ENCODE measurements around the gene SPATS2.
"Not testable (repeated sequence)": the region's sequence is repeated elsewhere in the genome, so short reads cannot be mapped to it uniquely, and the experiment has no call there.

SPATS2 gene

GRCh38 chr12:49533331-49533730 is 166.1 kb downstream of the SPATS2 start:
- no peaks in the 10 kb centered on the region for H3K79me2 ChIP-seq (ENCODE audit: insufficient read depth, low read length)
- no peak for TF ChIP-seq EZH2phosphoT487 (conservative IDR thresholded peaks at IDR 0.05; ENCODE audit: low read length)
- TF ChIP-seq CTCF (IDR thresholded peaks at IDR 0.05; ENCODE audit: insufficient read depth, low read length, poor library complexity, severe bottlenecking) = no peak
- H3F3A ChIP-seq (ENCODE audit: insufficient read depth) = peaks cover 9% of the 10 kb centered on the region; the same call in 1 of the 2 replicates
- H3K4me2 ChIP-seq (ENCODE audit: low read depth, low read length, poor library complexity, severe bottlenecking) = no peak overlapping the region
- no peaks in the 10 kb centered on the region for H3K9me3 ChIP-seq (ENCODE audit: insufficient read depth, low read length)
- no peaks in the 10 kb centered on the region for H3K27me3 ChIP-seq (ENCODE audit: low read length)
- H4K20me1 ChIP-seq (ENCODE audit: low read depth, low read length) = no peaks in the 10 kb centered on the region
- H3K9ac ChIP-seq (ENCODE audit: low read length) = no peak overlapping the region
- H3K36me3 ChIP-seq (ENCODE audit: low read length) = no peaks in the 10 kb centered on the region
- no peak overlapping the region for H3K27ac ChIP-seq (ENCODE audit: low read depth, low read length)
- no peaks in the 10 kb centered on the region for H3K9me2 ChIP-seq (replicated peaks; ENCODE audit: insufficient read depth, low read length)
- no peak overlapping the region for H3K4me3 ChIP-seq (ENCODE audit: insufficient read depth, low read length, poor library complexity, severe bottlenecking)
- H2AFZ ChIP-seq (ENCODE audit: low read depth, low read length, severe bottlenecking) = no peak overlapping the region

DNA sequence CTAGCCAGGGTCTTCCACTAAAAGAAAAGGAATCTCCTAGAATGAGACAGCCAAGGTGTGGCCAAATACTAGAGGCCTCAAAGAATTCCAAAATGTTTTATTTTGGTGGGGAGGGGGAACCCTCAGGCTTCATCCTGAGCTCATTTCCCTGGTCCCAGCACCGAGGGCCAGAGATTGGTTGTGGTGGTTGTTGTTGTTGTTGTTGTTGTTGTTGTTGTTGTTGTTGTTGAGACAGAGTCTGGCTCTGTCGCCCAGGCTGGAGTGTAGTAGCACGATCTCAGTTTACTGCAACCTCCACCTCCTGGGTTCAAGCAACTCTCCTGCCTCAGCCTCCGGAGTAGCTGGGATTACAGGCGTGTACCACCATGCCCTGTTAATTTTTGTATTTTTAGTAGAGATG is 166.9 kb downstream of the SPATS2 start:
- H3K27me3 ChIP-seq (ENCODE audit: low read length); H3K9ac ChIP-seq (ENCODE audit: low read length); H3F3A ChIP-seq (ENCODE audit: insufficient read depth); H3K4me3 ChIP-seq (ENCODE audit: insufficient read depth, low read length, poor library complexity, severe bottlenecking); H3K27ac ChIP-seq (ENCODE audit: low read depth, low read length); H3K9me2 ChIP-seq (replicated peaks; ENCODE audit: insufficient read depth, low read length); H4K20me1 ChIP-seq (ENCODE audit: low read depth, low read length); H2AFZ ChIP-seq (ENCODE audit: low read depth, low read length, severe bottlenecking); H3K79me2 ChIP-seq (ENCODE audit: insufficient read depth, low read length); H3K4me2 ChIP-seq (ENCODE audit: low read depth, low read length, poor library complexity, severe bottlenecking); H3K36me3 ChIP-seq (ENCODE audit: low read length); H3K9me3 ChIP-seq (ENCODE audit: insufficient read depth, low read length): not testable (repeated sequence)

DNA sequence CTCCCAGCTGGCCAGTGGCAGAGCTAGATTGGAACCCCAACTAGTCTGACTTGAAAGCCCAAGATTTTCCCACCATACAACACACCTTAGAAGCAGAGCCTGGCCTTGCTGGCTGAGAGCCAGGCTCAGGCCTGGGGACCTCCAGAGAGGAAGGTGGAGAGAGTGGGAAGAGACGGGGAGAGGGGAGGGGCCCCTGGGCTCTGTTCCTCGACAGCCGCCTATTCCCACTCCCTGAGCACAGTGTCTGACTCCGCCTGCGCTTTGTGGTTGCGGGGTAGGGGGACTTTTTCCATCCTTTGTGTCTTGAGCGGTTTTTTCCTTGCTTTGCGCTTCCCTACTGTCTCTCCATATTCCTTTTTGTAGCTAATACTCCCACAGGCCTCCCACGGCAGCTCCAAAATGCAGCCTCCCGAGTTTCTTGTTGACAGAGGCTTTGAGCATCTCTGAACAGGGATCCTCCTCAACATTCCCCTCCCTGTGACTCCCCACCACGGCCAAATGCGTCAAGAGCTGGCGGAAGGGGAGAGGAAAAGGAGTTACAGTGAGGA is 167.5 kb downstream of the SPATS2 start:
- H3K36me3 ChIP-seq (ENCODE audit: low read length) = no peaks in the 10 kb centered on the region
- H4K20me1 ChIP-seq (ENCODE audit: low read depth, low read length) = no peaks in the 10 kb centered on the region
- H3K79me2 ChIP-seq (ENCODE audit: insufficient read depth, low read length) = no peaks in the 10 kb centered on the region
- no peaks in the 10 kb centered on the region for H3K9me2 ChIP-seq (replicated peaks; ENCODE audit: insufficient read depth, low read length)
- H3K9ac ChIP-seq (ENCODE audit: low read length) = no peak overlapping the region
- H3K27ac ChIP-seq (ENCODE audit: low read depth, low read length) = no peak overlapping the region
- no peak overlapping the region for H3K4me2 ChIP-seq (ENCODE audit: low read depth, low read length, poor library complexity, severe bottlenecking)
- no peaks in the 10 kb centered on the region for H3K9me3 ChIP-seq (ENCODE audit: insufficient read depth, low read length)
- no peak for TF ChIP-seq EZH2phosphoT487 (conservative IDR thresholded peaks at IDR 0.05; ENCODE audit: low read length)
- TF ChIP-seq CTCF (IDR thresholded peaks at IDR 0.05; ENCODE audit: insufficient read depth, low read length, poor library complexity, severe bottlenecking) = no peak
- no peak overlapping the region for H3K4me3 ChIP-seq (ENCODE audit: insufficient read depth, low read length, poor library complexity, severe bottlenecking)
- peaks cover 4% of the 10 kb centered on the region; the same call in 1 of the 2 replicates for H3F3A ChIP-seq (ENCODE audit: insufficient read depth)
- H3K27me3 ChIP-seq (ENCODE audit: low read length) = no peaks in the 10 kb centered on the region
- no peak overlapping the region for H2AFZ ChIP-seq (ENCODE audit: low read depth, low read length, severe bottlenecking)

GRCh38 chr12:49535921-49536525 is 168.8 kb downstream of the SPATS2 start:
- H3K36me3 ChIP-seq (ENCODE audit: low read length) = no peaks in the 10 kb centered on the region
- TF ChIP-seq CTCF (IDR thresholded peaks at IDR 0.05; ENCODE audit: insufficient read depth, low read length, poor library complexity, severe bottlenecking) (no peak), EZH2phosphoT487 (conservative IDR thresholded peaks at IDR 0.05; ENCODE audit: low read length) (no peak)
- H3K27ac ChIP-seq (ENCODE audit: low read depth, low read length) = no peak overlapping the region
- no peaks in the 10 kb centered on the region for H3K9me3 ChIP-seq (ENCODE audit: insufficient read depth, low read length)
- H3K27me3 ChIP-seq (ENCODE audit: low read length) = no peaks in the 10 kb centered on the region
- no peak overlapping the region for H3K4me3 ChIP-seq (ENCODE audit: insufficient read depth, low read length, poor library complexity, severe bottlenecking)
- no peak overlapping the region for H3K4me2 ChIP-seq (ENCODE audit: low read depth, low read length, poor library complexity, severe bottlenecking)
- H4K20me1 ChIP-seq (ENCODE audit: low read depth, low read length) = no peaks in the 10 kb centered on the region
- H3K9ac ChIP-seq (ENCODE audit: low read length) = no peak overlapping the region
- H3K79me2 ChIP-seq (ENCODE audit: insufficient read depth, low read length) = no peaks in the 10 kb centered on the region
- H3K9me2 ChIP-seq (replicated peaks; ENCODE audit: insufficient read depth, low read length) = no peaks in the 10 kb centered on the region
- peaks cover 4% of the 10 kb centered on the region; the same call in 1 of the 2 replicates for H3F3A ChIP-seq (ENCODE audit: insufficient read depth)
- no peak overlapping the region for H2AFZ ChIP-seq (ENCODE audit: low read depth, low read length, severe bottlenecking)

Measured in SU-DHL-6 (cell line).